Endodermal cell (in vitro differentiated cells): ENCODE data around the gene MTMR3. TPM values are rescaled to one million over a fixed set of nuclear protein-coding genes. Genes with fewer than 3 reads are reported as not detected.

Source experiments
- DNase-seq: peaks from one replicate; pipeline ENCODE4 v3.0.0-alpha.2; 2017
- H3K27ac ChIP-seq: 2 replicates; pipeline ENCODE4 v1.5.1; 2013; ENCODE audit warnings: mild to moderate bottlenecking, low read depth, low read length, moderate library complexity
- H3K27me3 ChIP-seq: 2 replicates; pipeline ENCODE4 v1.6.1; 2013; ENCODE audit warnings: mild to moderate bottlenecking, low read length, moderate library complexity; ENCODE audit not compliant: insufficient read depth, control insufficient read depth, poor library complexity, severe bottlenecking
- H3K36me3 ChIP-seq: 2 replicates; pipeline ENCODE4 v1.7.0; 2013; ENCODE audit warnings: mild to moderate bottlenecking, low read length, moderate library complexity; ENCODE audit not compliant: control insufficient read depth, insufficient read depth
- H3K4me1 ChIP-seq: one replicate; pipeline ENCODE4 v1.7.0; 2013; ENCODE audit warnings: low read length; ENCODE audit not compliant: control insufficient read depth, insufficient read depth
- H3K4me3 ChIP-seq: 2 replicates; pipeline ENCODE4 v1.5.1; 2013; ENCODE audit warnings: mild to moderate bottlenecking, low read length, moderate library complexity
- H3K9ac ChIP-seq: 2 replicates; pipeline ENCODE4 v1.6.1; 2013; ENCODE audit warnings: mild to moderate bottlenecking, low read length, moderate library complexity; ENCODE audit not compliant: poor library complexity, severe bottlenecking; ENCODE audit errors: extremely low read depth
- H3K9me3 ChIP-seq: 2 replicates; pipeline ENCODE4 v1.6.1; 2013; ENCODE audit warnings: mild to moderate bottlenecking, low read length, moderate library complexity; ENCODE audit not compliant: control insufficient read depth
- H3K27ac Mint-ChIP-seq: 2 replicates; pipeline ENCODE4 v1.8.0; 2020; ENCODE audit warnings: mixed read lengths
- H3K27me3 Mint-ChIP-seq: 2 replicates; pipeline ENCODE4 v1.8.0; 2021; ENCODE audit warnings: mild to moderate bottlenecking, mixed read lengths; ENCODE audit not compliant: insufficient read depth
- H3K36me3 Mint-ChIP-seq: 2 replicates; pipeline ENCODE4 v1.8.0; 2020; ENCODE audit warnings: low read depth, mixed read lengths
- H3K4me1 Mint-ChIP-seq: 2 replicates; pipeline ENCODE4 v1.8.0; 2020; ENCODE audit warnings: mixed read lengths
- H3K4me3 Mint-ChIP-seq: 2 replicates; pipeline ENCODE4 v1.8.0; 2020; ENCODE audit warnings: mild to moderate bottlenecking, moderate library complexity, mixed read lengths
- H3K9me3 Mint-ChIP-seq: 2 replicates; pipeline ENCODE4 v1.8.0; 2020; ENCODE audit warnings: mild to moderate bottlenecking, mixed read lengths
- CTCF ChIP-seq: fragments of 200-600 bp; sonication (generic); conservative IDR thresholded peaks from 2 replicates; pipeline ENCODE4 v1.5.0; 2021; ENCODE audit warnings: antibody characterized with exemption, mild to moderate bottlenecking
- WGBS, 2 experiments: methylation state at CpG; one replicate each; pipeline versions ENCODE4 v1.1.5 to v1.1.7; 2013; ENCODE audit warnings: missing lambda C conversion rate in 2 of 2, mixed read lengths in 1 of 2; ENCODE audit not compliant: insufficient coverage in 1 of 2, insufficient read length in 1 of 2; 5-methylcytosine and 5-hydroxymethylcytosine counted together
- total RNA-seq, 2 donors: library from RNA; stranded (reverse); fragmentation: NEBNext Ultra II Directional in 1 of 2; extraction: Animal tissue kit (Norgen Biotek cat#: 25700) in 1 of 2; gene quantifications; 2 replicates in 1 of 2; 3 replicates in 1 of 2; pipeline ENCODE4 v1.2.1, GENCODE V29; 2021

The MTMR3 gene
- total RNA-seq, 2 donors from 2014 or later: 30.9 to 41.3 TPM

DNA sequence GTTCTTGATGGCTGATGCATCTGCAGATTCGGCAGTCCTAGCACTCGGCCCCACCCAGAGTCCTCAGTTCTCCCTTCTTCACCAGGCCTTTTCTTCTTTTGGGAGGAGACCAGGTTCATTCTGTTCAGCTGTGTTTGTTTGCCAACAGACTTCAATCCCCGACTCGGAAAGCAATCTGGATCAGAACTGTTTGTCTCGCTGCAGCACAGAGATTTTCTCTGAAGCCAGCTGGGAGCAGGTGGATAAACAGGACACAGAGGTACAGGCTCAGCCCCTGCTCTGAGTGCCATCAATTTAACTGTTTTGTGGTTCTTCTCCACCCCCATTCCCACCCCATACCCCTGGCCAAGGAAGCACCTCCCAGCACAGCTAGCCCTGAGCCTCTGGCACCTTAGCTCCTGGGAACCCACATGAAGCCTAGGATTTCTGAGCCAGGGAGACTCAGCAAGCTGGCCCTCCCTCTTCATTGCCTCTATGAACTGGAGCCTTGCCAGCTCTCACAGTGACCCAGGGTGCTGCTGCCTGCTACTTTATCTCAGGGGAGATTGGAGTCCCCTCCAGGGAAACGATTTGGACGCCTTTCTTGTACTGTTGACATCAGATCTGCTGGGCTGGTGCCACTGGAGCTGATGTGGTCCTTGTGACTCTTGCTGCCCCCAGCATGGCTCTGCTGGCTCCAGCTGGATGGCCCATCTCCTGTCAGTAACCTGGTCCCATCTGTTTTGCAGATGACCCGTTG, 139.1 kb downstream of the MTMR3 start:
- DNase-seq: no peak
- Mint-ChIP-seq H3K27ac (no peak overlapping the region), H3K4me1 (no peaks in the 10 kb centered on the region), H3K36me3 (peaks cover 76% of the 10 kb centered on the region), H3K4me3 (no peak overlapping the region), H3K9me3 (no peaks in the 10 kb centered on the region), H3K27me3 (no peaks in the 10 kb centered on the region)
- Histone ChIP-seq H3K4me1 (no peaks in the 10 kb centered on the region), H3K9ac (no peak overlapping the region), H3K36me3 (peaks cover 85% of the 10 kb centered on the region), H3K4me3 (no peak overlapping the region), H3K9me3 (no peaks in the 10 kb centered on the region), H3K27me3 (no peaks in the 10 kb centered on the region), H3K27ac (no peak overlapping the region)
- no peak for TF ChIP-seq CTCF
- 91 to 93% methylated on average over 7 to 8 of the region's 8 CpGs for WGBS, 2 experiments

DNA sequence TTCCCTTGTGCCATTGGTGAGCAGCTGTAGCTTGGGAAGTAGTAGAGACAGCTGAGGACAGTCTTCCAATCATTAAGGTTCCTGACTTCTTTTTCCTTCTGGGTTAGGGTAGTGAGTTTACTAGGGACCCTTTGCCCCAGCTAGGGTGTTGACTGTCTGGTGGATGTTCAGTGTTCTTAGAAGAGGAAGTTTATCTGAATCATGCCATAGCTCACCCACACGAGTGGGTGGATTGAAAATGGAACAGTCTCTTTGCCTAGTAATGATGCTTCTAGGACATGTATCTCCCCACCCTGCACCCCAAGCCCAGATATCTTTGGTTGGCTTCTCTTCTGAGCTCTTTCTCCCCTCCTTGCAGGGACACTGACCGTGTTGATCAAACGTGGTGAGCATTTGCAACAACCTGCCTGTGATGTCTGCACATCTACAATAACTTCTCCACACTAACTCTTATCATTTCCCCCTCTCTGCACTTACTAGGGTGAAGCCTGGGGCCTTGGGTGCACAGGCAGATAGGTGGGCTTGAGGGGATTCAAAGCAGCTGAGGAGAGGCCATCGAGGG, 140.2 kb downstream of the MTMR3 start:
- Mint-ChIP-seq H3K36me3 (peaks cover 80% of the 10 kb centered on the region), H3K4me3 (no peak overlapping the region)

DNA sequence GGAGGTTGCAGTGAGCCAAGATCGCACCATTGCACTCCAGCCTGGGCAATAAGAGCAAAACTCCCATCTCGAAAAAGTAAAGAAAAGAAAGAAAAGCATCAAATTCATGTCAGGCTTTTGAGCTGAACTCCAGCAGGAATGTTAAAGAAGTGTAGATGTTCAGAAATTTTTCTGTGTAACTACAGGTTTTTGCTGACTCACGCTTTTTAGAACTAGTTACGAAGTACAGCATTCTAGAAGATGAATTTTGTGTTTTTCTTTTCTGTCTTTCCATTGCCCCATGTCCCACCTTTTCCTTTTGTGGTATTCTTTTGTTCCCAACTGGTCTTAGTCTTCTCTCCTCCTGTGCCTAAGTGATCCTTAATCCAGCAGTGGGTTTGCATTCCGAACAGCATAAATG, 141.3 kb downstream of the MTMR3 start:
- H3K9me3 Mint-ChIP-seq: no peaks in the 10 kb centered on the region
- Histone ChIP-seq H3K36me3 (peaks cover 84% of the 10 kb centered on the region), H3K27me3 (no peaks in the 10 kb centered on the region), H3K4me1 (no peaks in the 10 kb centered on the region), H3K9me3 (no peaks in the 10 kb centered on the region), H3K27ac (no peak overlapping the region), H3K9ac (no peak overlapping the region), H3K4me3 (no peak overlapping the region)
- no peak for TF ChIP-seq CTCF
- H3K4me1 Mint-ChIP-seq: no peaks in the 10 kb centered on the region
- H3K36me3 Mint-ChIP-seq: peaks cover 77% of the 10 kb centered on the region
- DNase-seq: no peak
- no peaks in the 10 kb centered on the region for H3K27me3 Mint-ChIP-seq
- no peak overlapping the region for H3K4me3 Mint-ChIP-seq
- no peak overlapping the region for H3K27ac Mint-ChIP-seq
- WGBS, 2 experiments: 95 to 97% methylated on average over 4 to 5 of the region's 5 CpGs

More for the DNA sequence above, 140.2 kb downstream of the MTMR3 start:
- Histone ChIP-seq H3K9ac (no peak overlapping the region), H3K9me3 (no peaks in the 10 kb centered on the region), H3K36me3 (peaks cover 82% of the 10 kb centered on the region), H3K27ac (no peak overlapping the region), H3K27me3 (no peaks in the 10 kb centered on the region), H3K4me1 (no peaks in the 10 kb centered on the region), H3K4me3 (no peak overlapping the region)
- no peaks in the 10 kb centered on the region for H3K9me3 Mint-ChIP-seq
- no peaks in the 10 kb centered on the region for H3K4me1 Mint-ChIP-seq
- no peaks in the 10 kb centered on the region for H3K27me3 Mint-ChIP-seq
- no peak for TF ChIP-seq CTCF
- no peak overlapping the region for H3K27ac Mint-ChIP-seq
- DNase-seq: no peak
- WGBS, 2 experiments: 95 to 100% methylated on average over 1 to 4 of the region's 4 CpGs
